GM21526 (cell line): ENCODE results near the gene ERC2.

Source experiments
- ATAC-seq: cut with Tn5 transposase; IDR thresholded peaks from one replicate; pipeline ENCODE4 v1.9.1; 2021; ENCODE audit warnings: moderate library complexity; ENCODE audit not compliant: unreplicated experiment, low FRiP score

Gene ERC2

DNA sequence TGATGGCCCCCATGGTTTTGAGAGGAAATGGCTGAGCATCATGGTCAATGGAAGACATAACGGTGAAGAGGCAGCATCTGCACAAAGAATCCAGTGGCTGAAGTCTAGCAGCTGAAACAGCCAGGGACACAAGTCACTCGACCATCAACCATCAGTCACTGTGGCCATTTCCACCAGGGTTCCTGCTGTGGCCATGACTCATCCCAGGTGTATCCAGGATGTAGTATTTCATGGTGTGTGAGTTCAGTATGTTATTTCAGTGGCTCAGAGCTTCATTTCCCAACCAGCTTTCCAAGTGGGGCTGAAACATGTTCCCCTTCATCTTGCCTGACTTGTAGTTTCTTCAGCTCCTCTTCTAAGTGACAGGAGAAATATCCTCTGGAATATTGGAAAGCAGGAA lies 933.4 kb downstream of the ERC2 start:
- ATAC-seq = no peak

DNA sequence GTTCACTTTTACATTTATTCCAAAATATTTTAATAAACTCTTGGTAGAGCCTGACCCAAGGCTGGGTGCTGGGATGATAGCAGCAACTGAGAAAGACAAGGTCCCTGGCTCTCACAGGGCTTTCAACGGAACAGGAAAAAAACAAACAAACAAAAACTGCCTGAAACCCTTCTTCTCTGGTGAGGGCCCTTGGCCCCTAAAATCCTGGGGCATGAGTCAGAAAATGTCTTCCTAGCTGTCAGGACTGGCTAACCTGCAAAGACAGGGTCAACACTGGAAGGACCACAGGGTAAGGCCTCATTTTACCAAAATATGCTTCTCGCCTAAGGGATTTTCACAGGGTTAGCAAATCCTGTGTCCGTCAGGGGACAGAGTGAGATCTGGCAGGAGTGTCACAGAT lies 935.5 kb downstream of the ERC2 start:
- no peak for ATAC-seq

DNA sequence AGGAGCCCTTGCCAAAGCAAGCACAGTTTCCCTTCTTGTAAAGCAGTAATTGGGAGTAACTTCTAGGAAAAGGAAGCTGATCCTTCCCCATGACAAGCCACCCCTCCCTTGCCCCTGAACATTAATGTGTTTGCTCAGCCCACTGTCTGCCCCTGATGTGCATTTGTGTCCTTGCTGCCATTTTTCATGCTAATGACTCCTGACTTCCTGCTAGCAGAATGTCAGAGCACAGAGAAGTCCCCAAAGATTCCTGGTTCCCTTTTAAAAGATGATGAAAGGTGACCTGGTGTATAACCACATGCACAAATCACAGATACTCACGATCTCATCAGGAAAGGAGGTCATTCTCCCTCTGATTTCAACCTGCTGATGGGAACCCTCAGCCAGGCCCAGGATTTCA lies 936.9 kb downstream of the ERC2 start:
- ATAC-seq = no peak

DNA sequence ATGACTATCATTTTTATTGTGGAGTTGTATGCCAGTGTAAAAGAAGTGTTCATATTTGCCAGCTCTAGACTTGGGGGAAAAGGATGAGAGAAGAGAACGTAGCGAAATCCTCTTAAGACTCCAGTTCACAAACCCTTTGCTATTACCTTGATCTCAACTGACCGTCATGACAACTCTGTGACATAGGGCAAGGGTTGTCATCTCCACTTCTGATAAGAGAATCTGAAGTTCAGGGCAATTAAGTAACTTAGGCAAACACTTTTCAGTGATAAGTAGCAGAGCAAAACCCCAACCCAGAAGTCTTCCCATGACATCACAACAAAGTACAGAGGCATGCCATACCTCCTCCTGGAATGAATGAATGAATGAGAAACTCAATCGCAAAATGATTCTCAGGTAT lies 940.9 kb downstream of the ERC2 start:
- ATAC-seq = no peak

DNA sequence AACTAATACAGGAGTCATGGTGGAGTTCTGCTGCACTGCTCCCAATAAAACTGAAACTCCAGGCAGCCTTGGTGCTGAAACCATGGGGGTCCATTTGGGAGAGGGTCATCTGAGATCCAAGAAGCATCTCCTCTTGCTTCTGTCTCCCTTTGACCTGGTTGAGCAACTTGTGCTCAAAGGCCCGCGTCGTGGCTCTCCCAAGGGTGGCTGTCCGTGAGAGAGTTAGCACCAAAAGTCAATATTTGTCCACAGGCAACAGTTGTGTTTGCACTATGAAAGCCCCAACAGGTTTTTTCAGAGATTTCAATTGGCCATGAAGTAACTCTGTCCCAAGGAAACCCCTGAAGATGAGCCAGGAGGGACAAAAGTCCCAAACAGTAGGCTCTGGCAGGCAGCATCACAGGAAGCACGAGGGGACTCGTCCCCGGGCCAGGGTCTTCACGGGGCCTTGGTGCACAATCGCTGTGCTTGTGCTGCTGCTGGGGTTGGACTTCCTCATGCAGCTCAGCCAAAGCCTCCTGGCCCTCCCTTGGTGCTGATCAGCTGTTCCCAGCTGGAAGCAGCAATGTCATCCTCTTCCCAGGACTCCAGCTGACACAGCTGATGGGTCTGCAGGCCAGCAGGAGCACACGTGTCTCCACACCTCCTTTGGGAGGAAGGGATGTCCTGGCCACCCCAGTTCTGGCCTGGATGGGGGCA lies 941.8 kb downstream of the ERC2 start:
- ATAC-seq = no peak

DNA sequence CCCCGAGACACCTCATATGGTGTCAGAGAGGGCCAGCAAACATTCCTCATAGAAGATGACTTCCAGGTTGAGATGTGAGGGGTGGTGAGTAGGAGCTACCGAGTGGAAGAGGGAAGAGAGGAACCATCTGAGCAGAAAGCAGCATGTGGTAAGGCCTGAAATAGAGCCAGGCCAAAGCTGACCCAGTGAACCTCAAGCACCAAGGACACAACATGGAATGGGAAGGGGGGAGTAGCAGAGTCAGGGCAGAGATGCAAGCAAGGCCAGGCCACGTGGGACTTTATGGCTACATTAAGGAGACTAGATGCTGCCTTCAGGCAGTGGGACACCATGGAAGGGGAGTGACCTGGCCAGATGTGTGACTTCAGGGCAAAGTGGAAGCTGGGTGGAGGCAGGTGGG lies 942.8 kb downstream of the ERC2 start:
- no peak for ATAC-seq

DNA sequence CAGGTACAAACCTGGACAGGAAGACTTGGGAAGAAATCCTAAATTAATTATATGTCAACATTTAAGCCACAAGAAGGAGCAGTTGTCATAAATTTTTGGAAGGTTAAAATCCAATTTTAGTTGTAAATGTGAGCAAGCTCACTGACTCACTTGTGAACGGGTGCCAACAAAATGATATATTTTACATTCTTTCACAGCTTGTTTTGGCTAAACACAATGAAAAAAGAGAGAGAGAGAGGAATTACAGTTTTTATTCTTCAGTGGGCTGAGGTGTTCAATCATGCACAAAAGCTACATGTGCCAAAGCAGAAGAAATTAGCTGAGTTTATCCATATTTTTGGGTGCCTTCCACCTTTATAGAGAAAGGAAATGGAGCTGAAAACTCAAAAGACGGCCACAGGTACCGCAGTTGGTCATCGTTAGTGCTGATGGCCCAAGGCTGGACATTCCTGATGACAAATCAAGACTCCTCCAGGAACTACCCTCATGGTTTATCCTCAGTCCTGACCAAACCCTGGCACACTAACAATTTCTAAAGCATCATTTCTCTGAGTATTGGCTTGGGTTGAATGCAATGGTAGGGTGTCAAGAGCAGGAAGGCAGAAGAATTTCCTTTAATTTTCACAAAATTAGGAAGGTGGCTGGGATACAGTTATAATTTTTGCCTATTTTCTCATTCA lies 943.6 kb downstream of the ERC2 start:
- ATAC-seq = no peak

DNA sequence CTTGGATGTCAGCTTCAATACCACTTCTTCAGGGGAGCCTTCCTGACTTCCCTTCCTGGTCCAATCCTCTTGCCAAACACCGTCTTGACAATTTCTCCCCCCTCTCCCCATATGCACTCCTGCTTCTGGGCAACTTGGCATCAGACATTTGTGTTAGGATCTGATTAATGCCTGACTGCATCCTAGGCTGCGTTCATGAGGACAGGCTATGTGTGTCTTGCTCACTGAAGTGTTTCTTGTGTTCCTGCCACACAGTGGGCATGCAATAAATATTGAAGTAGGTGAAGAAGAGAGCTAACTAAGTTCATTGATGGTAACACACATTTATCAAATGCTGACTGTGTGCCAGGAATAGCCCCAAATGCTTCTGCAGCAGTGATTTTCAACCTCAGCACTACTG lies 944.8 kb downstream of the ERC2 start:
- no peak for ATAC-seq

DNA sequence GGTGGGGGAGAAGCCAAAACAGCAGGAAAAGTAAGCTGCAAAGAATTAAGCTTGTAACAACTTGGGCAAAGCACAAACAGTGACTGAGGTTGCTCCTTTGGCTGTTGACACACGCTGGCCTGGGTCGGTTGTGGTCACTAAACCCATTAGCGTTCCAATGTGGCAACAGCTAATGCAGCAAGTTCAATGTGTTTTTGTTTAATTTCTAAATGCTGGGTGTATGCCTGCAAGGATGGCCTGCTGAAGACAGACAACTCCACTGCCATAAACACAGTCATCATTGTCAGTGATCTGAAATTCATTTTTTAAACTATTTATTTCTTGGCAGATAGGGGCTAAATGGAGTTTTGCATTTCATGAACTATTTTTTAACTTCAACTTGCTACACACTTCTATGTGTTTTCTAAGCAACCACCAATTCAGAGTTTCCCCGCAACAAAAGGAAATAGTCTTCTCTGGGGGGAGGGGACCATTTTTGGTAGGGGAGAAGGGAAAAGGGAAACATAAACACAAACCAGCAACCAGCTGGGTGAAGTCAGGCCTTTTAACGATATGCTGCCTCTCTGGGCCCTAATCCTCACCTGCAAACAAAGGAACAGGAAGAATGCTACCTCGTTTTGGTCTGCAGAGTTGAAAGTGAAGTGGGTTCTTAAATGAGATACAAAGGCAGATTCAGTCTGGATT lies 946.4 kb downstream of the ERC2 start:
- no peak for ATAC-seq

DNA sequence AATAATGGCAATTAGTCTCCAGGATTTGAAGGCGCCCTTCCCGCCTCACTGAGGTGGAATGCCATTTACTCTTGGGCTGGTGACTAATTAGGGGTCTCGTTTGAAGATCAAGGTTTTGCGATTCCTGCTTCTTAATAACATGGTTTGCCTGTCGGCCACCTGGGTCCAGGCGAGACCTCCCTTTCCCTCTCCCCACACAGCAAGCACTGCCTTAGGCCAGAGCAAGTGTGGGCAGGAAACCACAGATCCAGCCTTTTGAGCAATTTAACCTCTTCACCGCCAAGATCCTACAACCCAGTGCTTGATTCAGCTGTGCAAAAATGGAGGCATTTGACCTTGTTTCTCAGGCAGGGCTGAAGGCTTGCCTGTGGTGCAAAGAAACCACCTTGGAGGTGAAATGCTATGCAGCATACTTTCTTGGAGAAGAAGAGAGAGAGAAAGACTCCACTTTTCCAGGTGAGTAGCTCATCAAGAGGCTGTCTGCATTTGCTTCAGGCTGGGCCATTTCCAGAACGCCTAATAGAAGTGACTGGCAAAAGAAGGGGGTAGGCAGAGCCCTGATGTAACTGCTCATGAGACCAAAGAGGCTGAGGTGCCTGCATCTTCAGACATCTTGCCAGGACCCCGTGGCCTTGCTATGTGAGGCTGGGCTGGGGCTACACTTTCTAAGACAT lies 947.1 kb downstream of the ERC2 start:
- no peak for ATAC-seq

DNA sequence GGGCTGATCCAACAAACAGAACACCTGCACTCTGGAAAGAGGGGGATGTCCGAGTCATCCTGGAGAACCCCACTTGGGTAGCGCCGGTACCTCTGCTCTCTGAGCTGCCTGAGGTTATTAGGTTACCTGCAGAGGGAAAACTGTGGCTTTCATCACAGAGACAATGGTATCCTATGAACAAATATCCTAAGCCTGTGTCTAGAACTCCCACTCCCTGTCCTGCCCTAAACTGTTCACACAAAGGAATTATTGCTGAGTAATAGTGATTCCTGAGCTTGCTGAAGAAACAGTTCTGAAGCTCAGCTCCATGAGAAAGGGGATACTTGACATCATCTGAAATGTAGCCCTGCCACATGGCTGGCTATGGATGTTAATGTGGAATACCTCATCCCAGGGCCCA lies 949.2 kb downstream of the ERC2 start:
- no peak for ATAC-seq

DNA sequence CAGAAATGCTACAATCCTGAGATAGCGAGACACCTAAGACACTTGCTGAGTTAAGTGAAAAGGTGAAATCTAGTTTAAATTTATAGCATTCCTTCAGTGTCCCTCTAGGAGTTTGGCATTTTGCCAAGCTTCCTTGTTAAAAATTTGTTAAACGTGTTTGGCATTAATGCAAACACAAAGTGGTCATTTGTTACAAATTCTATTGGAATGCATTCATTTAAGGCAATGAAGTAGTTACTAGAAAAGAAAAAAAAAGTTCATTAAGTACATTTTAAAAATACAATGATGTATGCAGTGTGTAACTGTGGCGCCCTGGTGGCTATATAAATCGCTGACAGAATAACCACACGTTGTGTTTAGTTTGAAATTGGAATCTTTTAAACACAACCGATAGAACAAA lies 949.8 kb downstream of the ERC2 start:
- ATAC-seq = no peak

DNA sequence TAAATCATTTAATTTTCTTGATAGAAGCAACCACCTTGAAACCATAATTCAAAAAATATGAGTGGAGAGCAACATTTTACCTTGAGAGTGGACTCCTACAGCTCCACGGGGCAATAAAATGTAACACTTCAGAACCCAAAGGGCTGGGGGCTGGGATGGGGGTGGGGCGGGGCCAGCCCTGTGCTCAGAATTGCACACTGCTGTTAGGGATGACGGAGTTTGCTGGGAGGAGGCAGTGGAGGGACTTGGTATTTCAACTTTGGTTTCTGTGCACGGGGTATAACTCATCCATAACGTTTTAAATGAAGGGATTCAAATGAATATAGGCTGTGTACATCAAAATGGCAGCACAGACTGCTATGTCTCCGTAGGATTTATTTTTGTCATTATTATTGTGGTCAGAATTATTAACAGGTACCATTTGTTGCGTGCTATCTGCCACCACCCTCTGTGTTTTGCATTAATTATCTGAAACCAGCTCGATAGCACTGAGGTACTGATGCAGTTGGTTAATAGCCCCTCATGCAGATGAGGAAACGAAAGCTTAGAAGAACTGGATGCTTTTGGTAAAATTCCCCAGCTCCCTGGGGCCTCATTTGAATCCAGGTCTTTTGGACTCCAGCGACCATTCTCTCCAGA lies 951.8 kb downstream of the ERC2 start:
- ATAC-seq = no peak

DNA sequence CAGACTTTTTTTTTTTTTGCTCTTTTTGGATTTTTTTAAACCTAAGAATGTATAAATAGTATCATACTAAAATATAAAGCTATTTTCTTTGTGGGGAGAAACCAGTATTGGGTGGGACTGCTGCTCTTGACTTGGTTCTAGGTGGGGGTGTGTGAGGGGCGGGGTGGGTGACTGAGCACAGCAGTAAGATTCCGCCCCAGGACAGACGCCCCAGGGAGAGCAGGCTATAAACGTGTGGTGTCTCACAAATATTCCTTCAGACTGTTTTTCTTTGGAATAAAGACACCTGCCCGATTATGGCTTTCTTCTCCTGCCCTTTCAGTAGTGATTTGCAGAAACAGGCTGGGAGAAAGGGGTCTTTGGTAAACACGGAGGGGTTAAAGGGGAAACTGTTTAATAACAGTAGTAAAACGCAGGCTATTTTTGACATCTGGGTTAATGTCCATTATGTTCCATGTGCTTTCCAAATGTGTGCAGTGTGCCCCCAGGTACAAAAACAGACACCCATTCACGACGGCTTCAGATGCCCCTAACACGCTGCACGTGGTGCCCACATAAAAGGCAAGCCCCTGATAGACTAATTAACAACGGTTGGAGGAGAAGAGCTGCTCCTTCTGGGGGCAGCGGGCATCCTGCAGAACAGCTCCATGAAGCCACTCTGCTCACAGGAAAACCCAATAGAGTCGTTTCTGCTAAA lies 952.6 kb downstream of the ERC2 start:
- ATAC-seq = no peak

DNA sequence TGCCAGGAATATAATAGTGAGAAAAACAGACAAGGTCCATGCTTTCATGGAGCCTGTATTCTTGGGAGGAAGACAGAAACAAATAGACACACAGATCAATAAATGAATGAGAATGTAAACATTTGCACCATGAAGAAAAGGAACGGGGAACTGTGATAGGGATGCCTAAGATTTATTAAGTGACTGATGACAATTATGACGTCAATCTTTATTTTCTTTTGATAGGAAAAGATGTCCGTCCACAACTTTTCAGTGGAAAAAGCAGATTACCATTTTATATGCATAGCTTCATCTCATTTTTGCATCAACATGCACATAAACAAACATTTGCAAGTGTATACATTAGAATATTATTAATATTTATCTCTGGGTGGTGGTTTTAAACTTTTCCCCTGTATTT lies 953.3 kb downstream of the ERC2 start:
- no peak for ATAC-seq

DNA sequence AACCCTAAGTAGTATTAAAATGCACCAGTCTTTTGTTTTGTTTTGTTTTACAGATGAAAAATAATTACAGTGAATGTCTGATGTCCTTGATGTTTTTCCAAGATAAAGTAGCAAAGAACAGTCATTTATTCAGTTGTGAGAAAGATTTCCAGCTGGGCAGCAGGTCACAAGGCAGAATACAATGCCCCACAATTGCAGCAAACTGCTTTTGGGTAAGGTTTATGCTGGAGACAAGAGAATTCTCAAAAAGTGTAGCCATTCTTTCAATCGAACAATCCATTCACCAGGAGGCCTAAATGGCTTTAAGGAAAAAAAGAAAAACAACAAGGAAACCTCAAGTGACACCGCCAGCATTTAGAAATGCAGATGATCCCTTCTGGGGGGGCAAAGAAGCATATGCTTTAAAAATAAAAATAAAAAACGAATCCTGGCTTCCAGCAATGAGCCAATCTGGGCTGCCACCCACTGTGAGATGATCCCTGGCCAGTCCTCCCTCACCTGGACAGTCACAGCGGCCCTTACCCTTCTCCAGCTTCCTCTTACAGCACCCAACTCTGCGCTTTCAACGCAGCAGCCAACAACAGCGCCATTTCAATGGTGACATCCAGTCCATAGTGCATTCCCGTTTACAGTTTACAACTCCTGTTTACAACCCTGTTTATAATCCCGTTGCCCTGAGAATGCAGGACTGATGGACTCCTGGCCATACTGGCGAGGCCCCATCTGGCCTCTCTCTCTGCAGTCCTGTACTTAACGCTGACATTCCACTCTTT lies 955.5 kb downstream of the ERC2 start:
- no peak for ATAC-seq

DNA sequence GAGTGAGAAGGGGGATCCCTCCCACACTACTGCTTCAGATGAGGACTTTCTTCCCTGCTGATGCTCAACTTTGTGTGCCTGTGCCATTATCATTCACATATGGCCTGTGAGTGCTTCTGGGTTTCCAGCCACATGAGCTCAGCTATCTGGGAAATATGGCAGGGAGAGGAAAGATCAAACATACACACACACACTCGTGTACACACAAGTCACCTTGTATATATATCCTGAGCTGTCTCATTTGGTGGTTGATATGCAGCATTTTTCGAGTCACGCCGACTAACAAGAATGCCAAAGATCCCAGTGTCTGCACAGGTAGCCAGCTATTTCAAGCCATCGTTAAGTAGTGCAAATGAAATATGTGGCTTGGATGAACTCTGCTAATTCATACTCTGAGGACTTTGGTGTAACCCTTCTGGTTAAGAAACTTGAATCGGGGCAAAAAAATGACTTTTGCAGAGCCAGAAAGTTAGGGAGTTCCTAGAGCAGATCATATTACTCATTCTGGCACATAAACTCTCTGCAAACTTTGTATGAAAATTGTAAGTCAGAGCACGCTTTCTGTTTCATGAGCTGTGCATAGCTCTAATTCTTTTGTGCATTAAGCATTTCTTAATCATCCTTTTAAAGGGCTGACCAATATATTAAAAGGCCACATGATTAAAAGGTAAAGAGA lies 956.2 kb downstream of the ERC2 start:
- no peak for ATAC-seq

DNA sequence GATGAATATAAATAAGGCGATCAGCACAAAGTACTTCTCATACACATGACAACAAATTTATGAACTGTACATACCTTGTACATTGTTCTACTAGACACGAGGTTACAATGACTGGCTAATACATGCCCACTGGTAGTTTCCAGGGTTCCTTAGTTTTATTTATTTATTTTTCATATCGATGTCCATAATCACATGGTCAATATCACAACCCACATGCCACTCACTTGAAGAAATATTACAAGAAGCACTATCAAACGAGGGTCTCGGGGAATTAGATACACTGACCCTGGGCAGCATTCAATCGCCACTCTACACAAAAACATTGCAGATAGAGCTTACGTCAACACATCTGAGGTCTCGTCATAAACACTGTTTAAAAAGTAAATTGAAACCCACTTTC lies 959.9 kb downstream of the ERC2 start:
- ATAC-seq = no peak

DNA sequence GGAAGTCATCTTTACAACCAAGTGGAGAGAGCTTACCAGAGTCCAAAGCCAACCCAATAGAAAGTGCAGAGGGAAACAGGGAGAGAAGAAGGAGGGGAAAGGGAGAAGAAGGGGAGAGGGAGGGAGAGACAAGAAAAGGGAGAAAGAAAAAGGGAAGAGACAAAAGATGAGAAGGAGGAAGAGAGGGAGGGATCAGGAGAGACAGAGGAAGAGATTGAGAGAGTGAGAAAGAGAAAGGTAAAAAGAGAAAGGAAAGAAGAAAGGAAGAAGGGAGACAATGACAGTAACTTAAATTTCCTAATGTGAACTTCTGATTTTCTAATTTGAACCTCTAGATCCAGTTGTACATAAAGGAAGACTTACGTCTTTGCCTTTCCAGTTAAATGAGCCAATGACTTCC lies 960.5 kb downstream of the ERC2 start:
- no peak for ATAC-seq
